Colonic mucosa (tissue), 4 donors: ENCODE results near the gene TAB2. TPM values are rescaled to one million over a fixed set of nuclear protein-coding genes. Genes with fewer than 3 reads are reported as not detected.
"Not testable (repeated sequence)": the region's sequence is repeated elsewhere in the genome, so short reads cannot be mapped to it uniquely, and the experiment has no call there.

Experiments used
- DNase-seq: peaks from one replicate; pipeline ENCODE4 v3.0.0-alpha.2; 2020
- H3K27ac ChIP-seq: fragments of 200-600 bp; one replicate; pipeline ENCODE4 v1.8.0; 2021
- H3K27me3 ChIP-seq: fragments of 200-600 bp; one replicate; pipeline ENCODE4 v1.8.0; 2021
- H3K36me3 ChIP-seq: fragments of 200-600 bp; one replicate; pipeline ENCODE4 v1.8.0; 2021
- H3K4me1 ChIP-seq: fragments of 200-600 bp; one replicate; pipeline ENCODE4 v1.8.0; 2021; ENCODE audit warnings: mild to moderate bottlenecking
- H3K4me3 ChIP-seq: fragments of 200-600 bp; one replicate; pipeline ENCODE4 v1.8.0; 2021
- H3K9ac ChIP-seq, 2 donors: one replicate each; pipeline ENCODE4 v1.7.0; 2013; ENCODE audit warnings: control low read depth in 2 of 2, low read depth in 2 of 2, low read length in 2 of 2
- H3K9me3 ChIP-seq: fragments of 200-600 bp; one replicate; pipeline ENCODE4 v1.8.0; 2021
- intact Hi-C: fragments of 100-400 bp; cut with DNase I; formaldehyde crosslinking; loops from one replicate; pipeline ENCODE4 v1.14.1; 2022
- total RNA-seq, 2 donors: library from RNA; stranded (reverse); fragmentation: NEBNext Ultra II Directional in 1 of 2; extraction: Animal tissue kit (Norgen Biotek cat#: 25700) in 1 of 2; gene quantifications; one replicate each; pipeline ENCODE4 v1.2.1, GENCODE V29; 2021
- TF ChIP-seq, protein P1 (sequence below): fragments of 200-600 bp; IDR thresholded peaks from one replicate; pipeline ENCODE4 v1.8.0; 2022; ENCODE audit warnings: antibody characterized with exemption, mild to moderate bottlenecking
- donor health status: healthy.
- donor health status: DM: no; HTN: no; CAD: no.
- donor health status: DM: no; HTN: no; CAD: no.

TAB2 gene
- total RNA-seq, 2 donors from 2014 or later = 36.7 to 81.3 TPM

DNA sequence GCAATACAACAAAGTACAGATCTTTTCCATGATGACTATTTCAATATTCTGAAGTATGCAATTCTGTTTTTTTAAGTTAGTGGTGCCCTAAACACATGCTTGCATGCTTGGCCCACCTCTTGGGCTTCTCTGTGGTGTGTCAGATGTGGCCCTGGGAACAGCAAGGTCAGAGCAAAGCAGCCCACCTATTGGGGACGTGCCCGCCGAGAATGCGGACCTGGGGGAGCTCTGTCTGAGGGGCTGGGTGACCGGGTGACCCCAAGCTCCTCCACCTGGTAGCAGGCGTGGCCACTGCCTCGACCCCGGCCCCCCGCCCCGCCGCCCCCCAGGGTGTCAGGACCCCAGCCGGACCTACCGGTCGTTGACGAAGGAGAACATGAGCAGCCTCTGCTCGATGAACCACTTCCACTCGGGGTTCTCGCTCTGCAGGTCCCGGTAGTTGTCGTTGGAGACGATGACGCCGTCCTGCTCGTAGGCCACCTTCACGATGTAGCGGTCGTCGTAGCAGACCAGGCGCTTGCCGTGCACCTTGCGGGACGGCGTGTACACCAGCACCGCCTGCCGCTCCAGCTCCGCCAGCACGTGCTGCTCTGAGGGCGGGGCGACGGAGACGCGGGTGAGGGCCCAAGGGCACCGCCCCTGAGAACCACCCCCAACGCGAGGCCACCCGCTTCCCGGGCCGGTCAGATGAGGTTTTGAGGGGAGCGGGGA lies 139.0 kb downstream of the TAB2 start:
- TF ChIP-seq, protein P1, sequence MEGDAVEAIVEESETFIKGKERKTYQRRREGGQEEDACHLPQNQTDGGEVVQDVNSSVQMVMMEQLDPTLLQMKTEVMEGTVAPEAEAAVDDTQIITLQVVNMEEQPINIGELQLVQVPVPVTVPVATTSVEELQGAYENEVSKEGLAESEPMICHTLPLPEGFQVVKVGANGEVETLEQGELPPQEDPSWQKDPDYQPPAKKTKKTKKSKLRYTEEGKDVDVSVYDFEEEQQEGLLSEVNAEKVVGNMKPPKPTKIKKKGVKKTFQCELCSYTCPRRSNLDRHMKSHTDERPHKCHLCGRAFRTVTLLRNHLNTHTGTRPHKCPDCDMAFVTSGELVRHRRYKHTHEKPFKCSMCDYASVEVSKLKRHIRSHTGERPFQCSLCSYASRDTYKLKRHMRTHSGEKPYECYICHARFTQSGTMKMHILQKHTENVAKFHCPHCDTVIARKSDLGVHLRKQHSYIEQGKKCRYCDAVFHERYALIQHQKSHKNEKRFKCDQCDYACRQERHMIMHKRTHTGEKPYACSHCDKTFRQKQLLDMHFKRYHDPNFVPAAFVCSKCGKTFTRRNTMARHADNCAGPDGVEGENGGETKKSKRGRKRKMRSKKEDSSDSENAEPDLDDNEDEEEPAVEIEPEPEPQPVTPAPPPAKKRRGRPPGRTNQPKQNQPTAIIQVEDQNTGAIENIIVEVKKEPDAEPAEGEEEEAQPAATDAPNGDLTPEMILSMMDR = no peak
- Histone ChIP-seq H3K27ac (no peak overlapping the region), H3K9me3 (no peaks in the 10 kb centered on the region), H3K36me3 (no peaks in the 10 kb centered on the region), H3K4me1 (peaks cover 16% of the 10 kb centered on the region), H3K4me3 (no peak overlapping the region), H3K9ac (no peak overlapping the region), H3K27me3 (no peaks in the 10 kb centered on the region)
- no peak for DNase-seq
- intact Hi-C loops = no loop called here

DNA sequence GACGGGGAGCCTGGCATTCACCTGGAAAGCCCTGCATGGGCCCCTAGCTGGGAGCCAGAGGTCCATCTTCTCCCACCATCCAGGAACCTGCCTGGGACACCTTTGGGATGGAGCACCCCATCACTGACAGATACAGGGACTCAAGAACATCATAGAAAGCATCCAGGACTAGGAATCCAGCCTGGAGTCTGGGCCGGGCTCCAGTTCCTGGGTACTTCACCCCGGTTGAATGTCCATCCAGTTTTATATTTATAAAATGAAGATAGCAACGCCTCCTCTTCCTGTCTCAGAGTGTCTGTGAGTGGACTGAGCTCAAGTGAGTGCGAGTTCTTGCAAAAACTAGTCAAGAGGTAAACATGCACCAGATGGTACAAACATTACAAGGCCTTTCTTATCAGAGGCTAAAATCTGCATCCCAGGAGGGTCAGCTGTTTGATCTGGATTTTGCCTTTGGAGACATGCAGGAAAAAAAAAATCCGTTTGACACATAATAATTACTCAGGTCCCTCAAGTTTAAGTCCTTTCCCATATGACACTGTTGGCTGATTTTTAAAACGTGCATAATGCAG lies 139.9 kb downstream of the TAB2 start:
- TF ChIP-seq, protein P1 = no peak
- intact Hi-C loops = no loop called here
- Histone ChIP-seq H3K9me3 (no peaks in the 10 kb centered on the region), H3K4me3 (no peak overlapping the region), H3K36me3 (no peaks in the 10 kb centered on the region), H3K4me1 (peaks cover 13% of the 10 kb centered on the region), H3K27ac (no peak overlapping the region), H3K9ac (no peak overlapping the region), H3K27me3 (no peaks in the 10 kb centered on the region)
- no peak for DNase-seq

DNA sequence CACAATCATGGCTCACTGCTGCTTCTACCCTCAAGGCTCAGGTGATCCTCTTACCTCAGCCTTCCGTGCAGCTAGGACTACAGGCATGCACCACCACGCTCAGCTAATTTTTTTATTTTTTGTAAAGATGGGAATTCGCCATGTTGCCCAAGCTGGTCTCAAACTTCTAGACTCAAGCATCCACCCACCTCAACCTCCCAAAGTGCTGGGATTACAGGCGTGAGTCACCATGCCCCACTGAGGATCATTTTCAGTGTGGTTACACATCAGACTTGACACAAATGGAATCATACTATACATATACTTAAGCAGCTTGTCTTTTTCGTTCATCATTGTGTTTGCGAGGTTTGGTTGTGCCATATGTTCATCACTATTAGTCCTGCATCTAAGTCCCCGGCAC lies 140.7 kb downstream of the TAB2 start:
- Histone ChIP-seq H3K9me3 (no peaks in the 10 kb centered on the region), H3K9ac (no peak overlapping the region), H3K4me3 (no peak overlapping the region), H3K27ac (no peak overlapping the region), H3K27me3 (no peaks in the 10 kb centered on the region), H3K4me1 (peaks cover 10% of the 10 kb centered on the region), H3K36me3 (no peaks in the 10 kb centered on the region)
- intact Hi-C loops = no loop called here
- no peak for DNase-seq
- TF ChIP-seq, protein P1 = no peak

DNA sequence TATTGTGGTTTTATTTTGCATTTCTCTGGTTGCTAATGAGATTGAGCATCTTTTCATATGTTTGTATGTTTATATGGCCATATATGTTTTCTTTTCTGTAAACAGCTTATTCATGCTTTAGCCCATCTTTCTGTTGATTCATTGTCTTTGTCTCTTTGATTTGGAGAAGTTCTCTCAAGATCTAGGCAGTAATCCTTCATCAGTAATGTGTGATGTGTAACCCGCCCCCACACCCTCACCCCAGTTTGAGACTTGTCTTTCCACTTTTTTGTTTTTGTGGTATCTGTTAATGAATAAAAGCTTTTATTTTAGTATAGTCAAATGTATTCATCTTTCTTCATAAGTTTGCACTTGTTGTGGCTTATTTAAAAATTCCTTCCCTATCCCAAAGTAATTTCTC lies 141.3 kb downstream of the TAB2 start:
- TF ChIP-seq, protein P1 = no peak
- Histone ChIP-seq H3K4me1 (peaks cover 6% of the 10 kb centered on the region), H3K27me3 (no peaks in the 10 kb centered on the region), H3K36me3 (no peaks in the 10 kb centered on the region), H3K4me3 (no peak overlapping the region), H3K27ac (no peak overlapping the region), H3K9me3 (no peaks in the 10 kb centered on the region), H3K9ac (no peak overlapping the region)
- DNase-seq = no peak
- intact Hi-C loops = no loop called here

DNA sequence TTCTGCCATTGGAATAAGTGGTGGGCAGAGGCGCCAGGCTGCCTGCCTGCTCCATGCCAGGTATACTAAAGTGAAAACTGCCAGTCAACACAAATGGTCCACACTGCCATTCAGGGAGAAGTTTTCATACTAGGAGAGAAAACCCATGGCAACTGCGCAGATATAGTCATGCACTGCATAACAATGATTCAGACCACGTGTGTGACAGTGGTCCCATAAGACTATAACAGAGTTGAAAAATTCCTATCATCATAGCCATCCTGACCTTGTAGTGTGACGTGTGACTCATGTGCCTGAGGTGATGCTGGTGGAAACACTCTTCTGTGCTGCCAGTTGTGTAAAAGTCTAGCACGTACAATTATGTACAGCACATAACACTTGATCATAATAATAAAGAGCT lies 142.2 kb downstream of the TAB2 start:
- Histone ChIP-seq H3K4me3 (no peak overlapping the region), H3K27me3 (no peaks in the 10 kb centered on the region), H3K4me1 (no peaks in the 10 kb centered on the region), H3K36me3 (no peaks in the 10 kb centered on the region), H3K27ac (no peak overlapping the region), H3K9me3 (no peaks in the 10 kb centered on the region), H3K9ac (no peak overlapping the region)
- TF ChIP-seq, protein P1 = no peak
- intact Hi-C loops = no loop called here
- DNase-seq = no peak

DNA sequence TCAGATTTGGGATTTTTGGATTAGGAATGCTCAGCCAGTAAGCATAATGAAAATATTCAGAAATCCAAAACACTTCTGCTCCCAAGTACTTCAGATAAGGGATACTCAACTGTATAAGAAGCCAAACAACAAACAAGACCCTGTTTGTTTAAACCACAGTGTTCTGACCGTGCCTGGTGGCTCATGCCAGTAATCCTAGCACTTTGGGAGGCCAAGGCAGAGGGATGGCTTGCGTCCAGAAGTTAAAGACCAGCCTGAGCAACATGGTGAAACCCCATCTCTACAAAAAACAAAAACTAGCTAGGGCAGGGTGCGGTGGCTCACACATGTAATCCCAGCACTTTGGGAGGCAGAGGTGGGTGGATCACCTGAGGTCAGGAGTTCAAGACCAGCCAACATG lies 142.7 kb downstream of the TAB2 start:
- DNase-seq, H3K9ac ChIP-seq, H3K4me1 ChIP-seq, H3K4me3 ChIP-seq, H3K27ac ChIP-seq, intact Hi-C loops, H3K27me3 ChIP-seq, H3K9me3 ChIP-seq, H3K36me3 ChIP-seq: not testable (repeated sequence)
